ENCODE results near the gene RGMA. TPM values are rescaled to one million over a fixed set of nuclear protein-coding genes. Genes with fewer than 3 reads are reported as not detected.

Gene RGMA
- polyA plus RNA-seq, 6 donors from 2014 or later, result not detected

DNA sequence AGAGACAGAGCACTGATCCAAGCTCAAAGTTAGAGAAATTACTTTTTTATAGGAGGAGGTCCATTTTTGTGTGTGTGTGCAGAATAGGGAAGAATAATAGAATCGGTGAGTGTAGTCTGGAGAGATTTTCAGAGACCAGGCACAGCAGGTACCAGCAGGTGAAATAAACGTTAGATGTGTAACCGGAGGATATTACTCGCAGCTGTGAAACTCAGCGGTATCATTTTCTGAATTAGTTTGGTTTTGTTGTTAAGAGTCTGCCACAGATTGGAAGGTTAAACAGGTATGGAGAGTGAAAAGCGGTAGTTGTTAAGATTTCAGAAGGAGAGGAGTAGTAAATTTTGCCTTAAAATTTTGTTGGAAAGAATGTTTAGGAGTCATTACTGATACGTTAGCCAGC, 69.9 kb downstream of the RGMA start:
- Mint-ChIP-seq H3K27ac (peak overlapping the region in 3 of 6 donors; percentile 32 to 63 (median 32)), H3K9me3 (no peaks in the 10 kb centered on the region), H3K36me3 (peaks cover 38 to 64% of the 10 kb centered on the region in 2 donors), H3K4me3 (peak overlapping the region in 1 of 8 donors; percentile 21), H3K4me1 (peaks cover 6 to 32% (median 21%) of the 10 kb centered on the region in 3 donors), H3K27me3 (no peaks in the 10 kb centered on the region)
- no peak for ATAC-seq (ENCODE audit: low read depth in 2 of 2)
- DNase-seq, result no peak

DNA sequence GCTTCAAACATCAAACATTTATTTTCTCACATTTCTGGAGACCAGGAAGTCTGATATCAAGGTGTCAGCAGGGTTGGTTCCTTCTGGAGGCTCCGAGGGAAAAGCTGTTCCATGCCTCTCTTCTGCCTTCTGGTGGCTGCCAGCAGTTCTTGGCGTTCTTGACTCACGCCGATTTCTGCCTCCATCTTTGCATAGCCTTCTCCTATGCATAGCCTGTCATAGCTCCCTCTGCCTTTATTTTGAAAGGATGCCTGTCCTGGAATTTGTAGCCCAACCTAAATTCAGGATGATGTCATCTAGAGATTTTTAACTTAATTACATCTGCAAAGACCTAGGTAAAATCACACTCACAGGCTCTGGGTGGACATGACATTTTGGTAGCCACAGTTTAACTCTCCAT, 70.4 kb downstream of the RGMA start:
- Mint-ChIP-seq H3K27me3 (no peaks in the 10 kb centered on the region), H3K9me3 (no peaks in the 10 kb centered on the region), H3K4me3 (no peak overlapping the region), H3K4me1 (peaks cover 6 to 32% (median 20%) of the 10 kb centered on the region in 3 donors), H3K27ac (peak overlapping the region in 3 of 6 donors; percentile 18 to 83 (median 32)), H3K36me3 (peaks cover 37 to 60% of the 10 kb centered on the region in 2 donors)
- DNase-seq, result no peak
- no peak for ATAC-seq (ENCODE audit: low read depth in 2 of 2)

- Mint-ChIP-seq H3K36me3 (peaks cover 37 to 59% of the 10 kb centered on the region in 2 donors), H3K4me1 (peaks cover 3 to 24% (median 12%) of the 10 kb centered on the region in 3 donors), H3K4me3 (no peak overlapping the region), H3K27me3 (no peaks in the 10 kb centered on the region), H3K9me3 (no peaks in the 10 kb centered on the region), H3K27ac (peak overlapping the region in 1 of 6 donors; percentile 32)
- DNase-seq (no peak), ATAC-seq (ENCODE audit: low read depth in 2 of 2) (no peak)
Observed at GRCh38 chr15:93017526-93017925, 71.5 kb downstream of the RGMA start.

DNA sequence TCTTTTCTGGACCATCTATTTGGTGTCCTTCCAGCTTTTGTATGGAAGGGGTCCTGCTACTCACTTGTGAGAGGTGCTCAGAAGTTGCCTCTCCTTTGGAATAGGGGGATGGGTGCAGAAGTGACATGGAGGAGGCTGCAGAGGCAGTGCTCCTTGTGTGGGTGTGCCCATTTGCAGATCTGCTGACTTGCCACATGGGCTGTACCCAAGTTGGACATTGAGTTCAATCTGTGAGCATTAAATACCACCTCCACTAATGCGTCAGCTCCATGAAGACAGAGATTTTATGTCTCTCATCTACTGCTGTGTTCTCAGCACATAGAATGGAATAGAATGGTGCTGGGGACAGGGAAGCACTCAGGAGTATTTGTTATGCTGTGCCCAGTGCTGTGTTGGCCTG, 76.2 kb downstream of the RGMA start:
- Mint-ChIP-seq H3K4me1 (peaks cover 0 to 4% (median 0%) of the 10 kb centered on the region in 3 donors), H3K4me3 (no peak overlapping the region), H3K9me3 (no peaks in the 10 kb centered on the region), H3K27me3 (no peaks in the 10 kb centered on the region), H3K27ac (peak overlapping the region in 1 of 6 donors; percentile 60), H3K36me3 (peaks cover 34 to 55% of the 10 kb centered on the region in 2 donors)
- ATAC-seq (ENCODE audit: low read depth in 2 of 2) (no peak), DNase-seq (no peak)

DNA sequence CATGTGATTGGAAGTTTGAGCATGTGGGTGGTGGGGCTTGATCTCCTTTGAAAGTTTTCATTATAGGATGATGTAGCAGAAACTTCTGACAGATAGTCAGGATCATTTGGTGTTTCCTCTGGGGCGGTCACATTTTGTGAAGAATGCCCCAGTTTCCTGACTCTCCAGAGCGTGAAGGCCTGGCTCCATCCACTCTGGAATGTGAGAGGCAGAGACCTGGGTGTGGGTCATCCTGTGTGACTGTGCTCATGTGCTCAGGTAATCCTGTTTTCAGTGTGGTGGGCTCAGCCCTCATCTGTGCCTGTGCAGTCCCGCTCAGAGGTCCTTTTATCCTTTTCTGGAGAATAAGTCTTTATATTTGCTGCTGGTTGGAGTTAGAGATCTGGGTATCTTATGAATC, 81.0 kb downstream of the RGMA start:
- ATAC-seq (ENCODE audit: low read depth in 2 of 2) (no peak), DNase-seq (no peak)
- peak overlapping the region in 2 of 6 donors; percentile 42 to 54 for H3K27ac Mint-ChIP-seq
- H3K9me3 Mint-ChIP-seq, result no peaks in the 10 kb centered on the region
- no peak overlapping the region for H3K4me3 Mint-ChIP-seq
- H3K27me3 Mint-ChIP-seq, result no peaks in the 10 kb centered on the region
- H3K36me3 Mint-ChIP-seq, result peaks cover 33 to 50% of the 10 kb centered on the region in 2 donors
- H3K4me1 Mint-ChIP-seq, result peaks cover 0 to 4% (median 0%) of the 10 kb centered on the region in 3 donors

DNA sequence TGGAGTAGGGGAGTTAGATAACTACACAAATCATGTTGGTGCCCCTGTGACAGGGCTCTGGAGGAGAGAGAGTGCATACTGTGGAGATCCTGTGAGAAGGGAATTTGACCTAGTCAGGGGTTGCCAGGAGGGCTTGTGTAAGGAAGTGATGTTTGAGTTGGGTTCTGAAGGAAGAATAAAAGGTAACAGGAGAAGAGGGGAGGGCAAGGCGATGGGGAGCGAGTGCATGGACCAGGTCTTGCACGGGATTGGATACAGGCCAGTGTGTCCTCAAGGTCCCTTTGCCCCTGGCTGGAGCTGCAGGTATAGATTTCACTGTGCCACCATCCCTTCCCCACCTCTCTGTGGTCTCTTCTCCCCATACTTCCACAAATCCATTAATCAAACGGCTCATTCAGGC, 83.9 kb downstream of the RGMA start:
- Mint-ChIP-seq H3K36me3 (peaks cover 42 to 52% of the 10 kb centered on the region in 2 donors), H3K27ac (peak overlapping the region in 5 of 6 donors; percentile 29 to 86 (median 52)), H3K27me3 (no peaks in the 10 kb centered on the region), H3K4me3 (peak overlapping the region in 2 of 8 donors; percentile 18 to 29), H3K9me3 (no peaks in the 10 kb centered on the region), H3K4me1 (no peaks in the 10 kb centered on the region)
- DNase-seq (no peak), ATAC-seq (ENCODE audit: low read depth in 2 of 2) (no peak)

DNA sequence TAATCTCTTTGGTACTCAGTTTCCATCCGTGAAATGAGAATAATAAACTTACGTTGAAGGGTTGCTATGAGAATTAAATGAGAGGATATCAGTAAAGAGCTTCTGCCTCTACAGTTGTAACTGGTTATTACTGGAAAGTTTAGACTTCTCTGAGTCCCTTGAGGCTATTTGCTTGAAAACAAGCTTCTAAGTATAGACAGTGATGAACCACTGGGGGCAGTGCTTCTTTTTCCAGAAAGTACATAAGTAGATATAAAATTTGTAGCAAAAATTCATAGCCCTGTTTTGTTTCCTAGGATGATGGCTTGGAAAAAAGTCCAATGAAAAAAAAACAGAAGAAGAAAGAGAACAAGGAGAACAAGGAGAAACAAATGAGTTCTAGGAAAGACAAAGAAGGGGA, 87.1 kb downstream of the RGMA start:
- no peaks in the 10 kb centered on the region for H3K4me1 Mint-ChIP-seq
- DNase-seq, result no peak

DNA sequence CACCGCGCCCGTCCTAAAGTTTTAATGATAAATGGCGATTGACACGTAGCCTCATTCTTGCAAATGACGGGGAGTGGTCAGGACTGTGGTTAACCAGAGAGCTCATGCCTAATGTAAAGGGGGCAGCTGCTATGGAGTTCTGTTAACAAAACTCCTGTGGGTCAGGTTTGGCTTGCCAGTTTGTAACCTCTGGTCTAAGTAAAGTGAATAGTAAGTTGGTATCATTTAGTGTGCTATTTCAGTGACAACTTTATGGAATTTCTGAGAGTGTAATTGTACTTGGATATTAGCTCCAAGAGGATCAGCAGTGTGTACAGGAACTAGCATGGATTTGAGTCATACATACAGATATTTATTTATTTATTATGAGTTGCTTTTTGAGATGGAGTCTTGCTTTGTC, 87.9 kb downstream of the RGMA start:
- Mint-ChIP-seq H3K4me3 (no peak overlapping the region), H3K27ac (peak overlapping the region in 1 of 6 donors; percentile 58), H3K27me3 (no peaks in the 10 kb centered on the region), H3K4me1 (no peaks in the 10 kb centered on the region), H3K9me3 (no peaks in the 10 kb centered on the region), H3K36me3 (peaks cover 41 to 55% of the 10 kb centered on the region in 2 donors)
- ATAC-seq (ENCODE audit: low read depth in 2 of 2) (no peak), DNase-seq (no peak)

More for the DNA sequence above, 87.1 kb downstream of the RGMA start:
- H3K4me3 Mint-ChIP-seq, result no peak overlapping the region
- peaks cover 39 to 53% of the 10 kb centered on the region in 2 donors for H3K36me3 Mint-ChIP-seq
- no peaks in the 10 kb centered on the region for H3K27me3 Mint-ChIP-seq
- H3K9me3 Mint-ChIP-seq, result no peaks in the 10 kb centered on the region
- no peak for ATAC-seq (ENCODE audit: low read depth in 2 of 2)
- H3K27ac Mint-ChIP-seq, result peak overlapping the region in 3 of 6 donors; percentile 26 to 82 (median 65)

GRCh38 chr15:92997821-92998220, 91.2 kb downstream of the RGMA start:
- no peak overlapping the region for H3K27ac Mint-ChIP-seq
- no peak for DNase-seq
- peaks cover 42 to 50% of the 10 kb centered on the region in 2 donors for H3K36me3 Mint-ChIP-seq
- H3K9me3 Mint-ChIP-seq, result no peaks in the 10 kb centered on the region
- no peak overlapping the region for H3K4me3 Mint-ChIP-seq
- peaks cover 0 to 1% (median 0%) of the 10 kb centered on the region in 3 donors for H3K4me1 Mint-ChIP-seq
- ATAC-seq (ENCODE audit: low read depth in 2 of 2), result no peak
- H3K27me3 Mint-ChIP-seq, result no peaks in the 10 kb centered on the region

- Mint-ChIP-seq H3K27me3 (no peaks in the 10 kb centered on the region), H3K27ac (peak overlapping the region in 1 of 6 donors; percentile 55), H3K36me3 (peaks cover 43 to 45% of the 10 kb centered on the region in 2 donors), H3K9me3 (no peaks in the 10 kb centered on the region), H3K4me1 (peaks cover 8 to 19% (median 14%) of the 10 kb centered on the region in 3 donors), H3K4me3 (no peak overlapping the region)
- ATAC-seq (ENCODE audit: low read depth in 2 of 2) (no peak), DNase-seq (no peak)
Observed at GRCh38 chr15:92992720-92993119, 96.3 kb downstream of the RGMA start.

GRCh38 chr15:92990031-92990430, 99.0 kb downstream of the RGMA start:
- Mint-ChIP-seq H3K4me1 (peaks cover 8 to 19% (median 14%) of the 10 kb centered on the region in 3 donors), H3K4me3 (no peak overlapping the region), H3K9me3 (no peaks in the 10 kb centered on the region), H3K27me3 (no peaks in the 10 kb centered on the region), H3K27ac (peak overlapping the region in 4 of 6 donors; percentile 51 to 78 (median 70)), H3K36me3 (peaks cover 38 to 51% of the 10 kb centered on the region in 2 donors)
- ATAC-seq (ENCODE audit: low read depth in 2 of 2), result no peak
- DNase-seq, result no peak

GRCh38 chr15:92989470-92989869, 99.5 kb downstream of the RGMA start:
- ATAC-seq (ENCODE audit: low read depth in 2 of 2) (peak; percentile 45 to 53), DNase-seq (no peak)
- no peaks in the 10 kb centered on the region for H3K9me3 Mint-ChIP-seq
- H3K4me3 Mint-ChIP-seq, result no peak overlapping the region
- H3K27me3 Mint-ChIP-seq, result no peaks in the 10 kb centered on the region
- H3K4me1 Mint-ChIP-seq, result peaks cover 8 to 19% (median 14%) of the 10 kb centered on the region in 3 donors
- peak overlapping the region in 5 of 6 donors; percentile 43 to 84 (median 51) for H3K27ac Mint-ChIP-seq
- peaks cover 38 to 52% of the 10 kb centered on the region in 2 donors for H3K36me3 Mint-ChIP-seq
